Breast epithelium (tissue), 4 donors: Measurements from ENCODE around the gene PTPRH. TPM values are rescaled to one million over a fixed set of nuclear protein-coding genes. Genes with fewer than 3 reads are reported as not detected.

Experiments used
- DNase-seq, 2 donors: peaks; one replicate each; pipeline ENCODE4 v3.0.0-alpha.2; 2019; ENCODE audit warnings: low spot score in 2 of 2
- H3K27ac ChIP-seq, 2 donors: fragments of 200-600 bp; sonication (generic) in 1 of 2; one replicate each; pipeline ENCODE4 v1.5.1; 2016 to 2019; ENCODE audit warnings: mild to moderate bottlenecking in 1 of 2
- H3K27me3 ChIP-seq, 2 donors: fragments of 200-600 bp; sonication (generic) in 1 of 2; one replicate each; pipeline versions ENCODE4 v1.5.1 to v1.6.0; 2017 to 2019; ENCODE audit warnings: control low read depth in 1 of 2, mild to moderate bottlenecking in 1 of 2
- H3K36me3 ChIP-seq: fragments of 200-600 bp; one replicate; pipeline ENCODE4 v1.5.1; 2019
- H3K4me1 ChIP-seq, 2 donors: fragments of 200-600 bp; sonication (generic); one replicate each; pipeline ENCODE4 v1.5.1; 2016 to 2019; ENCODE audit warnings: control low read depth in 1 of 2
- H3K4me3 ChIP-seq, 3 donors: fragments of 200-600 bp; sonication (generic); 1 replicate in 2 of 3; 2 replicates in 1 of 3; pipeline ENCODE4 v1.5.1; 2016 to 2019; ENCODE audit warnings: mild to moderate bottlenecking in 3 of 3, moderate library complexity in 2 of 3
- H3K9me3 ChIP-seq, 2 donors: fragments of 200-600 bp; sonication (generic) in 1 of 2; one replicate each; pipeline ENCODE4 v1.5.1; 2016 to 2019; ENCODE audit warnings: control low read depth in 1 of 2
- POLR2A ChIP-seq: fragments of 450-650 bp; IDR thresholded peaks from one replicate; pipeline ENCODE4 v1.6.1; 2016; ENCODE audit warnings: antibody characterized with exemption, mild to moderate bottlenecking, moderate library complexity
- POLR2AphosphoS5 ChIP-seq, 3 donors: sonication (generic); formaldehyde crosslinking; IDR thresholded peaks; one replicate each; pipeline ENCODE4 v1.6.1; 2017; ENCODE audit warnings: antibody characterized with exemption in 3 of 3
- intact Hi-C: fragments of 100-400 bp; cut with DNase I; formaldehyde crosslinking; loops from one replicate; pipeline ENCODE4 v1.15.1; 2023; ENCODE audit warnings: low total_unique reads
- total RNA-seq, 3 donors: library from RNA; depleted of rRNA; stranded (reverse); fragments of >200 nt; gene quantifications; one replicate each; pipeline ENCODE4 v1.1.0, GENCODE V29; 2016
- TF ChIP-seq, protein P1 (sequence below), 3 donors: fragments of 450-650 bp; IDR thresholded peaks; one replicate each; pipeline ENCODE4 v1.5.1; 2016 to 2017; ENCODE audit warnings: antibody characterized with exemption in 3 of 3, mild to moderate bottlenecking in 3 of 3, moderate library complexity in 3 of 3

Gene PTPRH
- total RNA-seq, 3 donors from 2014 or later: 0.73 to 10.2 (median 2.1) TPM

DNA sequence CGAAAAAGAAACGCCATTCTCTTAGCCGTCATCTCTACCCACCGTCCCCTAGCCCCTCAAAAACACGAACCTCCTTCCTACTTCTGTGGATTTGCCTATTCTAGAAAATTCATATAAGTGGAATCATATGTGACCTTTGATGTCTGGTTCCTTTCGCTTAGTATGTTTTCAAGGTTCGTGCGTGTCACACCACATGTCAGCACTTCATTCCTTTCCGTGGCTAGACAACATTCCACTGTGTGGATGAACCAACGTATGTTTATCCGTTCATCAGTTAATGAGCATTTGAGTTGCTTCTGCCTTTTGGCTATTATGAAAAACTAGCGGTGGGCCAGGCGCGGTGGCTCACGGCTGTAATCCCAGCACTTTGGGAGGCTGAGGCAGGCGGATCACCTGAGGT, 77.9 kb downstream of the PTPRH start:
- no peak for TF ChIP-seq POLR2AphosphoS5 (IDR thresholded peaks at IDR 0.05)
- TF ChIP-seq POLR2A: no peak
- TF ChIP-seq, protein P1, sequence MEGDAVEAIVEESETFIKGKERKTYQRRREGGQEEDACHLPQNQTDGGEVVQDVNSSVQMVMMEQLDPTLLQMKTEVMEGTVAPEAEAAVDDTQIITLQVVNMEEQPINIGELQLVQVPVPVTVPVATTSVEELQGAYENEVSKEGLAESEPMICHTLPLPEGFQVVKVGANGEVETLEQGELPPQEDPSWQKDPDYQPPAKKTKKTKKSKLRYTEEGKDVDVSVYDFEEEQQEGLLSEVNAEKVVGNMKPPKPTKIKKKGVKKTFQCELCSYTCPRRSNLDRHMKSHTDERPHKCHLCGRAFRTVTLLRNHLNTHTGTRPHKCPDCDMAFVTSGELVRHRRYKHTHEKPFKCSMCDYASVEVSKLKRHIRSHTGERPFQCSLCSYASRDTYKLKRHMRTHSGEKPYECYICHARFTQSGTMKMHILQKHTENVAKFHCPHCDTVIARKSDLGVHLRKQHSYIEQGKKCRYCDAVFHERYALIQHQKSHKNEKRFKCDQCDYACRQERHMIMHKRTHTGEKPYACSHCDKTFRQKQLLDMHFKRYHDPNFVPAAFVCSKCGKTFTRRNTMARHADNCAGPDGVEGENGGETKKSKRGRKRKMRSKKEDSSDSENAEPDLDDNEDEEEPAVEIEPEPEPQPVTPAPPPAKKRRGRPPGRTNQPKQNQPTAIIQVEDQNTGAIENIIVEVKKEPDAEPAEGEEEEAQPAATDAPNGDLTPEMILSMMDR (IDR thresholded peaks at IDR 0.05): no peak
- no peak for DNase-seq
- Histone ChIP-seq H3K27ac (no peak overlapping the region), H3K27me3 (peaks cover 0 to 37% of the 10 kb centered on the region in 2 donors), H3K4me3 (no peak overlapping the region), H3K9me3 (no peaks in the 10 kb centered on the region), H3K36me3 (no peaks in the 10 kb centered on the region), H3K4me1 (no peaks in the 10 kb centered on the region)
- intact Hi-C loops: no loop called here

Other genes starting within 250 kb of the PTPRH start
- 1 to 10 TPM in 2 of 3 donors, not detected in 1; 4.3 to 8.5 TPM for gene NLRP2, start 243.1 kb downstream of the PTPRH start, total RNA-seq
- gene GP6, start 171.2 kb downstream of the PTPRH start, total RNA-seq: not detected
- gene RDH13, start 146.4 kb downstream of the PTPRH start, total RNA-seq: 10 to 100 TPM; 11.4 to 33.4 (median 22.3) TPM
- 10 to 100 TPM in 2 of 3 donors, 1 to 10 TPM in 1; 2.4 to 51.1 (median 50.1) TPM for gene EPS8L1, start 133.6 kb downstream of the PTPRH start, total RNA-seq
- 100 to 1,000 TPM in 1 of 3 donors, 10 to 100 TPM in 2; 68.3 to 148 (median 91.7) TPM for gene PPP1R12C, start 91.9 kb downstream of the PTPRH start, total RNA-seq
- 1 to 10 TPM in 2 of 3 donors, not detected in 1; 3.7 to 7.2 TPM for gene TNNT1, start 60.3 kb downstream of the PTPRH start, total RNA-seq
- 1 to 10 TPM in 1 of 3 donors, not detected in 2; 2.6 TPM for gene TNNI3, start 51.8 kb downstream of the PTPRH start, total RNA-seq
- 1 to 10 TPM in 2 of 3 donors, not detected in 1; 4.7 to 4.9 TPM for gene DNAAF3, start 42.9 kb downstream of the PTPRH start, total RNA-seq
- gene SYT5, start 29.2 kb downstream of the PTPRH start, total RNA-seq: under 1 TPM in 1 of 3 donors, not detected in 2; under 0.01 TPM
- 1 to 10 TPM in 2 of 3 donors, under 1 TPM in 1; 0.80 to 3.6 (median 1.6) TPM for gene TMEM86B, start 19.3 kb upstream of the PTPRH start, total RNA-seq
- 10 to 100 TPM; 23.8 to 31.5 (median 28.2) TPM for gene PPP6R1, start 49.5 kb upstream of the PTPRH start, total RNA-seq
- 10 to 100 TPM; 13.3 to 36.1 (median 32.6) TPM for gene HSPBP1, start 70.6 kb upstream of the PTPRH start, total RNA-seq
- gene BRSK1, start 74.5 kb upstream of the PTPRH start, total RNA-seq: 1 to 10 TPM in 2 of 3 donors, not detected in 1; 2.5 to 4.6 TPM
- gene TMEM150B, start 115.8 kb upstream of the PTPRH start, total RNA-seq: 10 to 100 TPM in 1 of 3 donors, 1 to 10 TPM in 2; 1.6 to 11.8 (median 3.1) TPM
- 10 to 100 TPM in 2 of 3 donors, 1 to 10 TPM in 1; 6.1 to 20.8 (median 18.4) TPM for gene KMT5C, start 130.4 kb upstream of the PTPRH start, total RNA-seq
- gene COX6B2, start 145.2 kb upstream of the PTPRH start, total RNA-seq: 1 to 10 TPM in 1 of 3 donors, under 1 TPM in 1, not detected in 1; 0.73 to 1.3 TPM
- gene GARIN5B, start 153.8 kb upstream of the PTPRH start, total RNA-seq: not detected
- 1 to 10 TPM in 1 of 3 donors, under 1 TPM in 1, not detected in 1; 0.29 to 1.3 TPM for gene IL11, start 161.0 kb upstream of the PTPRH start, total RNA-seq
- not detected for gene TMEM190, start 167.3 kb upstream of the PTPRH start, total RNA-seq
- gene TMEM238, start 174.8 kb upstream of the PTPRH start, total RNA-seq: 10 to 100 TPM in 1 of 3 donors, 1 to 10 TPM in 2; 4.5 to 12.7 (median 9.8) TPM
- 100 to 1,000 TPM; 462 to 673 (median 471) TPM for gene RPL28, start 176.4 kb upstream of the PTPRH start, total RNA-seq
- 1 to 10 TPM; 7.2 to 9.0 (median 8.9) TPM for gene UBE2S, start 198.3 kb upstream of the PTPRH start, total RNA-seq
- under 1 TPM in 1 of 3 donors, not detected in 2; 0.29 TPM for gene SHISA7, start 233.8 kb upstream of the PTPRH start, total RNA-seq